SW480 (cell line): ENCODE results near the gene HUS1B.
A peak's percentile ranks its signal among the peaks of the same experiment; 100 is the strongest.
"Not testable (repeated sequence)": the region's sequence is repeated elsewhere in the genome, so short reads cannot be mapped to it uniquely, and the experiment has no call there.

Experiments used
- DNase-seq: peaks from one replicate; pipeline ENCODE4 v3.0.0-alpha.2; 2016; ENCODE audit warnings: low spot score

Gene HUS1B

GRCh38 chr6:656460-657252 is at the start of gene HUS1B:
HUS1B (minus strand) TSS chr6:657100; CDS start chr6:656944, 156 bp downstream.
- DNase-seq, result no peak

- DNase-seq, result peak; percentile 30
Measured at GRCh38 chr6:706146-706545, 49.2 kb upstream of the HUS1B start.

- no peak for DNase-seq
Measured at GRCh38 chr6:705047-705446, 48.1 kb upstream of the HUS1B start.

DNA sequence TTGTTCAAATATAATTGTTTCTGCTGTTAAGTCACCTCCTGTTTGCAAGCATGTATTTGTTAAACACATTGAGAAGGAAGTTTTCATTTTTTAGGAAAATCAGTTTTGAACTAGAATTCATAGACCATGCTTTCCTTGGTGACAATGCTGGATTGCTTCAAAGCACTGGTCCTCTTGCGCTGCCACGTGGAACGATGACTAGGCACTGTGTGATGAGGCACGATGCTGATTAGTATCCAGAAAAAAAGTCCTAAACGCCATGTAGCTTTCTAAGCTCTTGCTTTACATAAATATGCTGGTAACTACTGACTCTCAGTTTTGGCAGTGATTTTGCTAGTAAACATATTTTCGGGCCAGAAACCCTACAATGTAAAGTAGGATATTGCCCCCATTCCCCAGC is 47.1 kb upstream of the HUS1B start:
- no peak for DNase-seq

DNA sequence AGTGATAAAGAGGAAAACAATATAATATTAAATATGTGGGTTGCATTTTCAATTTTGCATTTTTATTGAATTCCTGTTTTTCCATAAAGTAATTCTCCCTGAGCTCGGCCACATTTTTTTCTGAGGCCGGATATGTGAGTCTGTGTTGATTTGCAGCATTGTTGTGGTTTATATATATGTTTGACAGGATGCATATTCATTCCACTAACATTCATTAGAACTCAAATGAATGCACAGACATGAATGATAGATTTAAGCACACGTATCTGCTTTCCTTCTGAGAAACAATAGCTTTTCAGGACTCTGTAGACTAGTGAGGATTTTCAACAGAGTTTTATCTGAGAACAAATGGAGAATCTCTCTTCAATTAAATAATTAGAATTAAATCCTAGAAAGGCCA is 46.7 kb upstream of the HUS1B start:
- no peak for DNase-seq

GRCh38 chr6:701700-702479 is 45.0 kb upstream of the HUS1B start:
- no peak for DNase-seq

GRCh38 chr6:701215-701614 is 44.3 kb upstream of the HUS1B start:
- DNase-seq, result no peak

DNA sequence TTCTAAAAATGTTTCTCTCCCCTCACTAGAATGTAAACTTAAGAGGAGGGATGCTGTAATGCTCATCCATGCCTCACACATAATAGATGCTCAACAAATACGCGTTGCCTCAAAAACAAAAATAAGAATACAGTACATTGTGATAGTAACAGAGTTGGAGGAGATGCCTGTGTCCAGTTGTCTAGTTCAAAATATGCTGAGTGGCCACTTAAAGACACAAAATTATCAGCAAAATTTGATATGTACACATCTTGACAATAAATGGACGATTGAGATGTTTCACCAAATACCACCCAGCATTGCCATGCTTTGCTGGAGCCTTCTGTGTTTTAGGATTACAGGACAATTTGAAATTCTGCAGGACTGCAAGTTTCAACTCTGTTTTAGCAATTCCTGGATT is 43.6 kb upstream of the HUS1B start:
- DNase-seq, result no peak

DNA sequence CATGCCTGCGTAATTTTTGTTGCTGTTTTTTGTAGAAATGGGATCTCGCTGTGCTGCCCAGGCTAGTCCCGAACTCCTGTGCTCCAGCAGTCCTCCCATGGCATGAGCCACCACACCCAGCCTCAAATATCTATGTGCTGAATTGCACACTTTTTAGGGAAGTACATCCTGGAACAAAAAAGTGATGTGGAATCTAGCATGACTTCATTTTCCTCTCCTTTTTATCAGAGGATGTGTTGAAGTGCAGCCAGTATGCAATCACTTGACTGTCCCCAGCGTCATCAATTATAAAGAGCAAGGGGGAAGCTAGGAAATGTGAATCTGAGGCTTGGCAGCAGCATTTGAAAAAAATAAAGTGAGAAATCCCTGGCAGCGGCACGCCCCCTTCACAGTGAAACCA is 42.4 kb upstream of the HUS1B start:
- DNase-seq, result no peak

GRCh38 chr6:694431-695126 is 37.7 kb upstream of the HUS1B start:
- not testable (repeated sequence) for DNase-seq

DNA sequence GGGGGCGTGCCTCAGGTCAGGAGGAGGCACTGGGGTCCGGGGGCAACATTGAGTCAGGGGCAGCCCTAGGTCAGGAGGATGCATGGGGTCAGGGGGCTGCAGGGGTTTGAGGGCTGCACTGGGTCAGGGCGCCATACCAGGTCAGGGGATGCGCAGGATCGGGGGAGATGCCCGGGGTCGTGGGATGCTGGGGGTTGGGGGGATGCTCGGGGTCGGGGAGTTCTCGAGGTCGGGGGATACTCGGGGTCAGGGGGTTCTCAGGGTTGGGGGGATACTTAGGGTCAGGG is 36.8 kb upstream of the HUS1B start:
- DNase-seq, result no peak

DNA sequence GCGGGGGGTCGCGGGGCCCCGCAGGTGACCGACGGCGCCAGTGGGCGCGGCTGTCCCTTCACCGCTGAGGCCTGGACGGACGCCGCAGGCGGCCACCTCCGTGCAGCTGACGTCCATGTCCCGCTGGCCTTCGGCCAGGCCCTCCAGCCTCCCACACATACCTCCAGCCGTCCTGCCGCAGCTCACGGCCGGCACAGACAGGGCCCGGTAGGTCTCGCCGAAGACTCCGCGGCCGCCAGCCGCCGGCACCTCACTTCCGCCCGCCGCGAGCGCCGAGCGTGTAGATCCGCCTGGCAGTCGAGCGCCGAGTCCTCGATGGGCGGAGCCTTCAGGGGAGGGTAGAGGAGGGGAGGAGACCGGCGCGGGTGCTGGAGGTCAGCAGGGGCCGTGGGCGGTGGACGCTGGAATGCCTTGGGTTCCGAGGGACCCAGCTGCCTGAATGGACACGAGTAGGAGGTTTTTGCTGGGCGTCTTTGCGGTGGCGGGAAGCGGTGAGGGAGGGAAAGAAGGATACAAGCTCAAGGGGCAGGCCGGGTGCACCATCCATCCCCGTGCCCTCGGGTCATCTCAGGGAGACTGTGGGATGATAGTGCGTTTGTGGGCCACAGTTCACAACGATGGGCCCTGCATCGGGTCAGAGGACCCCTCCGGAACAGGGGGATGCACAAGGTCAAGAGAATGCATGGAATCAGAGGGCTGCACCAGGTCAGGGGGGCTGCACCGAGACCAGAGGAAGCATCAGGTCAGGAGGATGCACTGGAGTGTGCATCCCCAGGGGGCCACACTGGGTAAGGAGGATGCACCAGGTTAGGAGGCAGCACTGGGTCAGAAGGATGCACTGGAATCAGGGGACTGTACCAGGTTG is 36.2 kb upstream of the HUS1B start, which contains the start of gene EXOC2:
EXOC2 (minus strand) TSS at position 282 of the 865 bp plus-strand sequence. CDS start 55,321 bp downstream, outside the sequence.
- DNase-seq, result peak; percentile 72

- peak; percentile 41 for DNase-seq
Measured at GRCh38 chr6:692356-692851, 35.5 kb upstream of the HUS1B start.

GRCh38 chr6:689223-689622 is 32.3 kb upstream of the HUS1B start:
- no peak for DNase-seq

DNA sequence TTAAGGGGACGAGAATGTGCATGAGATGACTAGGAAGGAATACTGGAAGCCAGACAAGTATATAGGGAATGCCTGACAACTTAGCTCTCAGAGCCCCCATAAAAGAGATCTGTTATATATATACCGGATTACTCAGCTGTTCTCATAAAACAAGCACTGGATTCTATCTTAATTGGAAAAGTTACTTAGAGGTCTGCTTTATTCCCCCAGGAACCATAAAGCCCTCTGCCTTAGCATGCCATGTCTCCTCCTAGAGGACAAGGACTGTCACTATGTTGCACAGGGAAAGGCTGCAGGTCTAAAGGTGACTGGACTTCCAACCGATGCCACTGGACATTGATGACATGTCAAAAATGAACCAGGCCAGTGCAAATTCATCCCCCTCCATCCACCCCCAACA is 29.6 kb upstream of the HUS1B start:
- peak; percentile 13 for DNase-seq

- no peak for DNase-seq
Measured at GRCh38 chr6:684831-685636, 28.1 kb upstream of the HUS1B start.

GRCh38 chr6:683742-684440 is 27.0 kb upstream of the HUS1B start:
- peak; percentile 65 for DNase-seq

DNA sequence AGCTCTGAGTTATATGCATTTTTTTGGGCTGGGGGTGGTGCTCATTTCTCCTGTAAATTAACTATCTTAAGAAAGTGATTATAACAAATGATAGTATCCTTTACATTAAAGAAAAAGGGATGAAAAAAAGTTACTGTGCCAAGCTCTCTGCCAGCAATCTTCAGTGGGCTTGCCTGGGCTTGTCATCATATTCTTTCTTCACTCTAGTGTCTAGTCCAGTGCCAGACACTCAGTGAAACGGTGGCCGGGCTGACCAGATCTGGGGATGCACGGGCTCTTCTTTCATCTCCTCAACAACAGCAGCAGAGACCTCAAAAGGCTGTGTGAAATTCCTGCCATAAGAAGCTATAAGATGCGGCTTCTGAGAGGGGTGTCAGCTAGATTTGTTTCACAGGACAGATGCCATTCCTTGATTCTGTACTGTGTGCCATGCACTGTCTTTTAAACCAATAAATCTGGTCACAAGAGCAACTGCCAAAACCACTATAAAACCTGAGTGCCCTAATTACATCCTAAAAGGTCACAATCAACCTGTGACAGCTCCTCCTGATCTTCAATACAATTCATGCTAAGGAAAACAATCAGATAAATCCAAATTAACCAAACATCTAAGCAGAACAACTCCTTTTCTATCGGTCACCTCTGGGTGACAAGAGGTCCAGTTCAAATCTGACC is 23.9 kb upstream of the HUS1B start:
- DNase-seq, result no peak

- DNase-seq, result no peak
Measured at GRCh38 chr6:680251-680650, 23.4 kb upstream of the HUS1B start.

DNA sequence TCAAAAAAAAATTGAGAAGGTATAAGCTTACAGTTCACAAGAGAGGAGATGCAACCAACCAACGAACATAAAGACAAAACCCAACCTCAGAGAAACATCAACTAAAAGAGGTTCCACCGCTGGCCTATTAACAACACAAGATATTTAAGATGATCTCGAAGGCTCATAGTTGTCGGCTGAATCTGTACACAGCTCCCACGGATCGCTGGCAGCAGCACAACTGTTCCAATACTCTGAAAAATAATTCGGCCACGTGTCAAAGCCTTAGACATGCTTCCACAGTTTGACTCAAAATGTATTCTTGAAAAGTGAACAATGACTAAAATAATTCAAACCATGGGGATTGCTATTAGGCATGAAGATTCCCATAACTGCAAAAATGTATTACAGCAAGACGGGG is 22.4 kb upstream of the HUS1B start:
- no peak for DNase-seq
